ENCODE measurements around the gene CFAP57.
"Not testable (repeated sequence)": the region's sequence is repeated elsewhere in the genome, so short reads cannot be mapped to it uniquely, and the experiment has no call there.

CFAP57 gene

GRCh38 chr1:43197343-43198127 is 25.4 kb downstream of the CFAP57 start:
- no peak for DNase-seq (ENCODE audit: insufficient read length, low spot score)
- no peak for TF ChIP-seq PAX5 (IDR thresholded peaks at IDR 0.05; ENCODE audit: insufficient read depth, low read length, severe bottlenecking)
- no peak for FAIRE-seq

- FAIRE-seq (peak; percentile 76), DNase-seq (ENCODE audit: insufficient read length, low spot score) (no peak)
- peak; percentile 65; the same call in 1 of the 2 replicates for TF ChIP-seq POLR2AphosphoS5 (IDR thresholded peaks at IDR 0.05; ENCODE audit: low read depth, low read length)
- peak; percentile 71 for TF ChIP-seq SPI1 (IDR thresholded peaks at IDR 0.05; ENCODE audit: low read depth, low read length)
- no peak for TF ChIP-seq POLR2A (IDR thresholded peaks at IDR 0.05; ENCODE audit: low read depth, low read length)
- peak; percentile 79 for TF ChIP-seq POU2F2 (IDR thresholded peaks at IDR 0.05; ENCODE audit: low read depth, low read length)
- TF ChIP-seq TAF1 (IDR thresholded peaks at IDR 0.05; ENCODE audit: low read depth, low read length), result 0 out of 2 replicates have a peak, but pooled peaks have one; percentile 49
- no peak for TF ChIP-seq PAX5 (IDR thresholded peaks at IDR 0.05; ENCODE audit: insufficient read depth, low read length, severe bottlenecking)
Observed at GRCh38 chr1:43199093-43199726, 27.1 kb downstream of the CFAP57 start.

GRCh38 chr1:43203859-43204258 is 31.7 kb downstream of the CFAP57 start:
- no peak for FAIRE-seq
- TF ChIP-seq TAF1 (IDR thresholded peaks at IDR 0.05; ENCODE audit: low read depth, low read length), result no peak
- TF ChIP-seq POLR2AphosphoS5 (IDR thresholded peaks at IDR 0.05; ENCODE audit: low read depth, low read length), result no peak
- no peak for TF ChIP-seq SPI1 (IDR thresholded peaks at IDR 0.05; ENCODE audit: low read depth, low read length)
- no peak for TF ChIP-seq POU2F2 (IDR thresholded peaks at IDR 0.05; ENCODE audit: low read depth, low read length)
- TF ChIP-seq PAX5 (IDR thresholded peaks at IDR 0.05; ENCODE audit: insufficient read depth, low read length, severe bottlenecking), result no peak
- TF ChIP-seq POLR2A (IDR thresholded peaks at IDR 0.05; ENCODE audit: low read depth, low read length), result no peak
- DNase-seq (ENCODE audit: insufficient read length, low spot score), result no peak

- TF ChIP-seq POU2F2 (IDR thresholded peaks at IDR 0.05; ENCODE audit: low read depth, low read length), result no peak
- TF ChIP-seq POLR2AphosphoS5 (IDR thresholded peaks at IDR 0.05; ENCODE audit: low read depth, low read length), result no peak
- no peak for TF ChIP-seq PAX5 (IDR thresholded peaks at IDR 0.05; ENCODE audit: insufficient read depth, low read length, severe bottlenecking)
- TF ChIP-seq SPI1 (IDR thresholded peaks at IDR 0.05; ENCODE audit: low read depth, low read length), result no peak
- TF ChIP-seq POLR2A (IDR thresholded peaks at IDR 0.05; ENCODE audit: low read depth, low read length), result no peak
- TF ChIP-seq TAF1 (IDR thresholded peaks at IDR 0.05; ENCODE audit: low read depth, low read length), result no peak
- FAIRE-seq (no peak), DNase-seq (ENCODE audit: insufficient read length, low spot score) (no peak)
Observed at GRCh38 chr1:43204394-43204793, 32.3 kb downstream of the CFAP57 start.

- TF ChIP-seq SPI1 (IDR thresholded peaks at IDR 0.05; ENCODE audit: low read depth, low read length) (no peak), POLR2A (IDR thresholded peaks at IDR 0.05; ENCODE audit: low read depth, low read length) (no peak), TAF1 (IDR thresholded peaks at IDR 0.05; ENCODE audit: low read depth, low read length) (no peak), POLR2AphosphoS5 (IDR thresholded peaks at IDR 0.05; ENCODE audit: low read depth, low read length) (no peak), PAX5 (IDR thresholded peaks at IDR 0.05; ENCODE audit: insufficient read depth, low read length, severe bottlenecking) (no peak), POU2F2 (IDR thresholded peaks at IDR 0.05; ENCODE audit: low read depth, low read length) (no peak)
- FAIRE-seq (no peak), DNase-seq (ENCODE audit: insufficient read length, low spot score) (no peak)
Observed at GRCh38 chr1:43205671-43206070, 33.5 kb downstream of the CFAP57 start.

GRCh38 chr1:43206600-43207228 is 34.6 kb downstream of the CFAP57 start:
- TF ChIP-seq POLR2AphosphoS5 (IDR thresholded peaks at IDR 0.05; ENCODE audit: low read depth, low read length) (no peak), SPI1 (IDR thresholded peaks at IDR 0.05; ENCODE audit: low read depth, low read length) (peak; percentile 45; the same call in 1 of the 2 replicates)
- DNase-seq (ENCODE audit: insufficient read length, low spot score) (no peak), FAIRE-seq (no peak)

- TF ChIP-seq POLR2AphosphoS5 (IDR thresholded peaks at IDR 0.05; ENCODE audit: low read depth, low read length) (no peak), PAX5 (IDR thresholded peaks at IDR 0.05; ENCODE audit: insufficient read depth, low read length, severe bottlenecking) (no peak), TAF1 (IDR thresholded peaks at IDR 0.05; ENCODE audit: low read depth, low read length) (no peak), SPI1 (IDR thresholded peaks at IDR 0.05; ENCODE audit: low read depth, low read length) (no peak), POU2F2 (IDR thresholded peaks at IDR 0.05; ENCODE audit: low read depth, low read length) (no peak), POLR2A (IDR thresholded peaks at IDR 0.05; ENCODE audit: low read depth, low read length) (no peak)
- DNase-seq (ENCODE audit: insufficient read length, low spot score), result no peak
- FAIRE-seq, result peak; percentile 57
Observed at GRCh38 chr1:43207229-43207853, 35.2 kb downstream of the CFAP57 start.

GRCh38 chr1:43208277-43208676 is 36.1 kb downstream of the CFAP57 start:
- FAIRE-seq; DNase-seq (ENCODE audit: insufficient read length, low spot score): not testable (repeated sequence)

GRCh38 chr1:43214501-43215444 is 42.6 kb downstream of the CFAP57 start:
- TF ChIP-seq SPI1 (IDR thresholded peaks at IDR 0.05; ENCODE audit: low read depth, low read length) (no peak), POU2F2 (IDR thresholded peaks at IDR 0.05; ENCODE audit: low read depth, low read length) (no peak), POLR2AphosphoS5 (IDR thresholded peaks at IDR 0.05; ENCODE audit: low read depth, low read length) (no peak), TAF1 (IDR thresholded peaks at IDR 0.05; ENCODE audit: low read depth, low read length) (no peak), POLR2A (IDR thresholded peaks at IDR 0.05; ENCODE audit: low read depth, low read length) (no peak), PAX5 (IDR thresholded peaks at IDR 0.05; ENCODE audit: insufficient read depth, low read length, severe bottlenecking) (no peak)
- no peak for FAIRE-seq
- no peak for DNase-seq (ENCODE audit: insufficient read length, low spot score)

All from GM12891 (cell line).